ENCODE results near the gene GNAO1.

GRCh38 chr16:56274369-56274768 is 83.1 kb downstream of the GNAO1 start:
- no peak for TF ChIP-seq KLF6 (CRISPR knock-in tag; IDR thresholded peaks at IDR 0.05; ENCODE audit: borderline replicate concordance)
- no peak for TF ChIP-seq TAF1 (IDR thresholded peaks at IDR 0.05; ENCODE audit: control insufficient read depth, extremely low read depth, insufficient read depth, low read length, severe bottlenecking)
- TF ChIP-seq CEBPB (tag; IDR thresholded peaks at IDR 0.05), result no peak
- no peak for TF ChIP-seq MTA3 (IDR thresholded peaks at IDR 0.05; ENCODE audit: borderline replicate concordance)
- no peak for TF ChIP-seq POLR2AphosphoS5 (IDR thresholded peaks at IDR 0.05; ENCODE audit: control insufficient read depth, insufficient read depth, low read depth, low read length)
- TF ChIP-seq FOXK1 (CRISPR knock-in tag; IDR thresholded peaks at IDR 0.05; ENCODE audit: borderline replicate concordance), result no peak
- TF ChIP-seq AFF4 (CRISPR knock-in tag; IDR thresholded peaks at IDR 0.05), result no peak
- TF ChIP-seq LCOR (CRISPR knock-in tag; IDR thresholded peaks at IDR 0.05), result no peak
- TF ChIP-seq MXI1 (IDR thresholded peaks at IDR 0.05; ENCODE audit: low read depth, low read length), result no peak
- no peak for TF ChIP-seq CTCF (IDR thresholded peaks at IDR 0.05 in 2 of 3, conservative IDR thresholded peaks at IDR 0.05 in 1 of 3; ENCODE audit: insufficient read depth in 2 of 3, low read depth in 1 of 3, low read length in 3 of 3)
- TF ChIP-seq JUN (IDR thresholded peaks at IDR 0.05; ENCODE audit: borderline replicate concordance, low read depth, low read length), result no peak
- TF ChIP-seq JUN (CRISPR knock-in tag; IDR thresholded peaks at IDR 0.05; ENCODE audit: borderline replicate concordance), result no peak
- no peak for TF ChIP-seq ZNF785 (CRISPR knock-in tag; IDR thresholded peaks at IDR 0.05)
